Tibial artery (tissue), 4 donors: Measurements from ENCODE around the gene AFF3.

Experiments
- DNase-seq, 2 donors: peaks; one replicate each; pipeline ENCODE4 v3.0.0-alpha.2; 2019
- H3K27ac ChIP-seq, 2 donors: fragments of 200-600 bp; sonication (generic) in 1 of 2; 1 replicate in 1 of 2; 2 replicates in 1 of 2; pipeline ENCODE4 v1.5.1; 2018 to 2019; ENCODE audit warnings: mild to moderate bottlenecking in 1 of 2
- H3K27me3 ChIP-seq, 2 donors: fragments of 200-600 bp; sonication (generic) in 1 of 2; one replicate each; pipeline versions ENCODE4 v1.5.1 to v1.6.0; 2016 to 2019
- H3K36me3 ChIP-seq, 3 donors: fragments of 200-600 bp; sonication (generic) in 2 of 3; one replicate each; pipeline ENCODE4 v1.5.1; 2016 to 2019; ENCODE audit warnings: mild to moderate bottlenecking in 2 of 3
- H3K4me1 ChIP-seq, 4 donors: fragments of 200-600 bp; sonication (generic) in 2 of 4; 1 replicate in 3 of 4; 2 replicates in 1 of 4; pipeline ENCODE4 v1.5.1; 2016 to 2019
- H3K4me3 ChIP-seq, 2 donors: fragments of 200-600 bp; sonication (generic) in 1 of 2; 1 replicate in 1 of 2; 2 replicates in 1 of 2; pipeline ENCODE4 v1.5.1; 2018 to 2019; ENCODE audit warnings: mild to moderate bottlenecking in 2 of 2
- H3K9me3 ChIP-seq, 3 donors: fragments of 200-600 bp; sonication (generic) in 1 of 3; one replicate each; pipeline ENCODE4 v1.5.1; 2016 to 2019
- CTCF ChIP-seq, 2 experiments: fragments of 200-600 bp in 1 of 2; fragments of 450-650 bp in 1 of 2; IDR thresholded peaks; one replicate each; pipeline ENCODE4 v1.5.1; 2017 to 2019; ENCODE audit warnings: antibody characterized with exemption in 2 of 2, mild to moderate bottlenecking in 1 of 2, moderate library complexity in 1 of 2
- intact Hi-C: fragments of 100-400 bp; cut with DNase I; formaldehyde crosslinking; loops from one replicate; pipeline ENCODE4 v1.15.0; 2023; ENCODE audit warnings: low total_unique reads

Gene AFF3

GRCh38 chr2:99809259-99809900 is 333.0 kb downstream of the AFF3 start:
- TF ChIP-seq CTCF (IDR thresholded peaks at IDR 0.05): no peak
- no peaks in the 10 kb centered on the region for H3K9me3 ChIP-seq
- H3K36me3 ChIP-seq: no peaks in the 10 kb centered on the region
- H3K4me1 ChIP-seq: peaks cover 0 to 6% (median 0%) of the 10 kb centered on the region in 4 donors
- intact Hi-C loops: no loop called here
- H3K27me3 ChIP-seq: no peaks in the 10 kb centered on the region
- H3K4me3 ChIP-seq: no peak overlapping the region
- no peak overlapping the region for H3K27ac ChIP-seq
- DNase-seq: no peak

DNA sequence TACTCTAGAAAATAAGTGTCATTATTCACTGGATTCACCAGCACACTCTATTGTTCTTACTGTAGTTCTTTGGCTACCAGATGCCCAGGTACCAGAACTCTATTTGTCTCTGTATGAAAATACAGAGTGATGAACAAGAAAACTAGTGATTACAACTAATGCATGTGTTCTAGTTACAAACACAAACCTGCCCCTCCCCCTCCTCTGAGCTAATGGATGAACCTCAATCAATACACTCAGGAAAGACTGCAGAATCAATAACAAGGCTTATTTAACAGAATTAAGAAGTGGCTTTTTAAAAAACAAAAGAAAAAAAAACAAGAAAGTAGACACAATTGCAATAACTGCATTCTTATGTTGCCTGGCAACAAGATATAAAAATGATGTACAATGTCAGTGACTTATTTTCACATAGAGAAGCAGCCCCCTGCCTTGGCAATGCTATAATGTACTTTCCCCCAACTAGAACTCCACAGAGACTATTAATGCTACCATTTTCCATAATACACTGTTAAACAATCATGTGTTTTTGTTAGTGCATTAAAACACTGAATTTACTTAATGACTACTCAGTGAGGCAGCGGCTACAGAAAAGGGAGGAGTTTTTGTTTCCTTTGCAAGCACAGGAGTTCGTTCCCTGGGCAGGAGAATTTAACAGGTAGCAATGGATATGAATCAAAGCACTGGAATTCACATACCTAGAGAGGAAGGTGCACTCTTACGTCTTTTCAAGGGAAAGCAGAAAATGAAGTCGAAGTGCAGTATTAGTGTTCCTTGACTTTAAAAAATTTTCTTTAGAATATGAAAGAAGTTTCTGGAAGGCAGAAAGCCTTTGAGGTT is 333.8 kb downstream of the AFF3 start:
- no peaks in the 10 kb centered on the region for H3K9me3 ChIP-seq
- TF ChIP-seq CTCF (IDR thresholded peaks at IDR 0.05): no peak
- H3K36me3 ChIP-seq: no peaks in the 10 kb centered on the region
- peaks cover 0 to 6% (median 0%) of the 10 kb centered on the region in 4 donors for H3K4me1 ChIP-seq
- no peak for DNase-seq
- no peak overlapping the region for H3K27ac ChIP-seq
- no peaks in the 10 kb centered on the region for H3K27me3 ChIP-seq
- intact Hi-C loops: no loop called here
- H3K4me3 ChIP-seq: no peak overlapping the region

GRCh38 chr2:99806758-99807157 is 335.6 kb downstream of the AFF3 start:
- Histone ChIP-seq H3K27me3 (no peaks in the 10 kb centered on the region), H3K4me1 (peaks cover 0 to 5% (median 0%) of the 10 kb centered on the region in 4 donors), H3K9me3 (no peaks in the 10 kb centered on the region), H3K27ac (no peak overlapping the region), H3K4me3 (no peak overlapping the region), H3K36me3 (no peaks in the 10 kb centered on the region)
- no peak for DNase-seq
- intact Hi-C loops: no loop called here
- no peak for TF ChIP-seq CTCF (IDR thresholded peaks at IDR 0.05)

- Histone ChIP-seq H3K9me3 (no peaks in the 10 kb centered on the region), H3K4me3 (no peak overlapping the region), H3K27me3 (no peaks in the 10 kb centered on the region), H3K4me1 (no peaks in the 10 kb centered on the region), H3K36me3 (no peaks in the 10 kb centered on the region), H3K27ac (no peak overlapping the region)
- DNase-seq: no peak
- intact Hi-C loops: no loop called here
- no peak for TF ChIP-seq CTCF (IDR thresholded peaks at IDR 0.05)
Observed at GRCh38 chr2:99805930-99806476, 336.4 kb downstream of the AFF3 start.

GRCh38 chr2:99803846-99804245 is 338.5 kb downstream of the AFF3 start:
- no peak overlapping the region for H3K4me3 ChIP-seq
- H3K36me3 ChIP-seq: no peaks in the 10 kb centered on the region
- no peaks in the 10 kb centered on the region for H3K9me3 ChIP-seq
- no peaks in the 10 kb centered on the region for H3K4me1 ChIP-seq
- no peak for DNase-seq
- no peak overlapping the region for H3K27ac ChIP-seq
- intact Hi-C loops: no loop called here
- TF ChIP-seq CTCF (IDR thresholded peaks at IDR 0.05): no peak
- no peaks in the 10 kb centered on the region for H3K27me3 ChIP-seq
